ENCODE results near the gene BCAN. TPM values are rescaled to one million over a fixed set of nuclear protein-coding genes. Genes with fewer than 3 reads are reported as not detected.
A peak's percentile ranks its signal among the peaks of the same experiment; 100 is the strongest.

BCAN gene
- total RNA-seq, 1 donor from 2014 or later: 2.1 TPM

DNA sequence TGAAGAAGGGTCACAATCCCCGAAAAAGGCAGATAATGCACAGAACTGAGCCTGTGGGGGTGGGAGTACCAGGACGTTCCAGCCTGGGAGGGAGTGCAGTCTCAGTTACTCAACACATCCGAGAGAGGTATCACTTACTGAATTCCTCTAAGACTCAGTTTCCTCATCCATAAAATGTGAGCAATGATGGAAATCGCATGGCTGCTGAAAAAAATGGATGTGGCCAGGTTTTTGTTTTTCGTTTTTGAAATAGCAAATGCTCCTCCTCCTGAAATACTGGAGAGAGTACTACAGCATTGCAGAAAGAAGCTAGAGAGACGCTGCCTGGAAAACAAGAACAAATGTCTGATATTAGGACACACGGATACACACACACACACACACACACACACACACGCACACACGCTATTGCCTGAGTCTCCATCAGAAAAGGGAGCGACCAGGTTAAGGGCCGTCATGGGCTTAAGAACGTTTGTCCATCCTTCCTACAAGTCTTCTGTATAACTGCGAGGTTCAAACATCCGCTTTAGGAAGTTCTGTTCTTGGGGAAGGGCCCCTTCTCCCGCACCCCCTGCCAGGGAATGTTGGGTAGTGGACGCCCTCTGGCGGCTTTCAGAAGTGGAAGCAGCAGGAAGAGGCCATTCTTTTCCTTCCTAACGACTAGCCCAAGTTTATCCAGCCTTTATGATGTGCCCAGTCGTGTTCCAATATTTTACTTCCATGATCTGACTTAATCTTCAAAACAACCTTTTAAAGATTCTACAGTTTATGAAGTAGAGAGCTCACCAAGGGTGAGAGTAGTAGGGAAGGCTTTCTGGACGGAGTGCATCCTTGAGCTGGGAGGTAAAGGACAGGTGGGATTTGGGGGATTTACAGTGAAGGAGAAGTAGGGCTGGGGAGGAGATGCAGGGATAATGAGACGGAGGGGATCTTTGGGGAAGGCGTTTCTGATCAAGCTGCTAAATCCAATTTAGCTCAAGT lies 36.0 kb downstream of the BCAN start:
- peak; percentile 88 for DNase-seq

DNA sequence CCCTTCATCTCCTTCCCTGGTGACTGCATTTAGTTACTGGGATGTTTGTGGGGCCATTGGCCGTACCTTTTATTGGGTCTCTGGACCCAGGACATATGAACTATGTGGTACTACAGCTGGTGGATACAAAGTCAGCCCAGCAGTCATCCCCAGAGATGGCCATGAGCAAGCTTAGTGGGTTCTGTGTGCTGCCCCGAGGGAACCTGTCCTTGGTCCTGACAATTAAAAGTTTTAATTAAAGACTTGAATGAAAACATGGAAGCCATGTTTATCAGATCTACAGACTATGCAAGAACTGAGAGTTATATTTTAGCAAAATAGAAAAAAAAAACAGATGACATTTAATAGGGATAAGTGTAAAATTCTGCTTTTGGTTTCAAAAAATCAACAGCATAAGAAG lies 38.1 kb downstream of the BCAN start:
- DNase-seq: no peak

DNA sequence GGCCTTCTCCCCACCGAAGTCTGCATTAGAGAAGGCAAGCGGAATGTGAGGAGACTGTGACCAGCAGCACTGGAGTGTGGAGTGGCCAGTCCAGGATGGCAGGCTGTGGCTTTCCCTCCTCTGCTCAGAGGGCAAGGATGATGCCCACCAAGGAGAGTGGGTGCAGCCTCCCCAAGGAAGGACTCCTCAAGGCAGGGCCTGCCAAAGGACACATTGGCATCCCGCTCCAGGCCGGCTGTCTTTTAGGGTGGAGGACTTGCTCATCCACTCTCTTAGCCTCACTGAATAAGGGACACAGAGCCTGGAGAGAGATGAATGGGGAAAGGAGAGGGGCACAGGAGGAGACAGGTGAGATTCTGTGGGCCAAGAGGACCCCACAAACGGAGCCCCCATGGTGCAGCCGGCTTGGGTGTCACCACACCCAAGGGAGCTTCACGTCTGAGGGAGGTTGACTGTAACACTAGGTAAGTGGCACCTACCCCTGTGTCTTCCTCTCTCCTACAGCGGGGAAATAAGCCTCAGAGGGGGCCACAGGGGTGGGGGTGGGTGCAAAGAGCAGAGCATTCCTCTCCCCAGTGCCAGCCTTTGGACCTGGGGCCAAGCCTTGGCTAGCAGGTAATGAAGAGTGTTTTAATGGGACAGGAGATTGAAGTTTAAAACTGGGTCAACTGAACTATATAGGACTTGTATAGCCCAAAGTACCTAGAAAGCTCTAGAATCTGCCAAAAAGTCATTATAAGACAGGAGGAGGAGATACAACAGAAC lies 39.5 kb downstream of the BCAN start:
- no peak for DNase-seq

DNA sequence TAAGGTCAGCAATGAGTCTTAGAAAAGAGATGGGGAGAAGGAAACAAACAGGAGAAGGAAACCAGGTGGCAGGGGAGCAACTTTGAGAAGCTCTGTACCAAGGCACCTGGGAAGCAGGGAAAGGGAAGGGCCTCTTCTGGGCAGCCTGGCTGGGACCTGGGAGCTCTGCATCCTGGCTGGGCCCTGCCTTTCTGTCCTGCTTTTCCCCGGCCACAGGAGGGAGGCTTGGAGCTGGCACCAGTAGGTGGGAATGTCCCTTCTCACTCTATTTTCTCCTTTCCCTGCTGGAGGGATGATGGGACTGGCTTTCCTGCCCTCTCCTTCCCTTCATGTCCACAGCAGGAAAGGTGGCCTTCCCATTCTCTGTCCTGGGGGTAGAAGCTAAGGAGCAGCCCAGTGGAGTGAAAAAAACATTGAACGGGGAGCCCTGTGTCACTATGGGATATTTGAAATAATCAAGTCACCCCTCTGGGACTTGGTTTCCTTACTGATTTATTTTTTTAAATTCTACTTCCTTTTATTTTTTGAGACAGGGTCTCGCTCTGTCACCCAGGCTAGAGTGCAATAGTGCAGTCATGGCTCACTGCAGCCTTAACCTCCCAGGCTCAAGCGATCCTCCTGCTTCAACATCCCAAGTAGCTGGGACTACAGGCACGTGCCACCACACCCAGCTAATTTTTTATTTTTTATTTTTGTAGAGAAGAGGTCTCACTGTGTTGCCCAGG lies 40.4 kb downstream of the BCAN start:
- no peak for DNase-seq

DNA sequence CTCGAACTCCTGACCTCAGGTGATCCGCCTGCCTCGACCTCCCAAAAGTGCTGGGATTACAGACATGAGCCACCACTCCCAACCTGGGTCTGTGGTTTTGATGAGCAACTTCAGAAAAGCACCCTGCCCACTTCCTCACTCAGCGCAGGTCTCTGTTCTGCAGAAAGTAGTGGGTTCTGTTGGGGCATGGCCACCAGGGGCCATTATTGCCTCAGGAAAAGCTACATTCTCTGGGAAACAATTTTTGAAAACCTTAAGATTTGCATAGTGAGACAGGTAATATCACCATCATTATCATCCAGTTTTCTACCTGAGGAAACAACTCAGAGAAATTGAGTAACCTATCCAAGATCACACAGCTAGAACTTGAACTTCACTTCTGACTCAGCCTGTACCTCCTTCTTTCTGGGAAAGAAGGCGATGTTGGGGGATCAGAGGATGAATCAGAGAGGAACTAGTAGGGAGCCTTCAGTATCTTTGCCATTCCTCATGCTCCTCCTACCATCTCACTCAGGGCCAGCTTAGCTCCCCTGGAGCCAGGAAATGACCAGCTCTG lies 42.4 kb downstream of the BCAN start:
- no peak for DNase-seq

DNA sequence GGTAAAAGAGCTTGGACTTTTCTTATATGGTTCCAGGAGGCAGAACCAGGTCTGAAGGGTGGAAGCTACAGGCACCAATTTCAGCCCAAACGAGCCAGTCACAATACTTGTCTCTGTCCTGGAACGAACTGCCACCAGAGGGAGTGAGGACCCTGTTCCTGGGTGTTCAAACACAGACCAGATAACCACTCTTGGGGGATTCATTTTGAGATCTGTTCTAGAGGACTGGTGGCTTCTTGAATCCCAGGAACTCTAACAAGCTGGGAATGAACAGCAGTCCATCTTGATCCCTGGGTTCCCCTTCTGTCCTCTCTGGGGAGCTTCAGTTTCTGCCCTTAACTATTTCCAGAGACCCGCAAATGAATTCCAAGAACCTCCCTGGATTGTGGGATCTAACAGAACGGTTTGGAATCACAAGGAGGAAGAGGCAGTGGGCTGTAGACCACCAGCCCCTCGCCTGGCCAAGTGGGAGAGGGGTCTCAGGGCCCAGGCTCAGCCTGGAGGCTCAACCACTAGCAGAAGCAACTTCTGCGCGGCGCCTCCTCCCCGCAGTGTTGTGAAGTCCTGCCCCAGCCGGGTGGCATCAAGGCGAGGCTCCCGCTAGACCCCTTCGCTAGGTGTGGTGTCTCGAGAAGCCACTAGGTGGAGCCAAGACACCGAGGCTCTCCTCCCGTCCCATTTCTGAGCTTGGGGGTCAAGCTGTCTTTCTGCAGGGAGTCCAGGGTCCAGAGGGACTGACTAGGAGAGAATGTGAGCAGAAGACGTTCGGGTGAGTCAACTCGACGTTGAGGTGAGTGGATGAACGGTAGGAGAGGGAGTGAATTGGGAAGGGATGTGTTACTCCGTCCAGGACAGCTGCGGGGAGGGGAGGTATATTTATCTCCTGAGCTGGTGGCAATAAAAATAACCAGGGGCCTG lies 47.4 kb downstream of the BCAN start:
- DNase-seq: peak; percentile 76

DNA sequence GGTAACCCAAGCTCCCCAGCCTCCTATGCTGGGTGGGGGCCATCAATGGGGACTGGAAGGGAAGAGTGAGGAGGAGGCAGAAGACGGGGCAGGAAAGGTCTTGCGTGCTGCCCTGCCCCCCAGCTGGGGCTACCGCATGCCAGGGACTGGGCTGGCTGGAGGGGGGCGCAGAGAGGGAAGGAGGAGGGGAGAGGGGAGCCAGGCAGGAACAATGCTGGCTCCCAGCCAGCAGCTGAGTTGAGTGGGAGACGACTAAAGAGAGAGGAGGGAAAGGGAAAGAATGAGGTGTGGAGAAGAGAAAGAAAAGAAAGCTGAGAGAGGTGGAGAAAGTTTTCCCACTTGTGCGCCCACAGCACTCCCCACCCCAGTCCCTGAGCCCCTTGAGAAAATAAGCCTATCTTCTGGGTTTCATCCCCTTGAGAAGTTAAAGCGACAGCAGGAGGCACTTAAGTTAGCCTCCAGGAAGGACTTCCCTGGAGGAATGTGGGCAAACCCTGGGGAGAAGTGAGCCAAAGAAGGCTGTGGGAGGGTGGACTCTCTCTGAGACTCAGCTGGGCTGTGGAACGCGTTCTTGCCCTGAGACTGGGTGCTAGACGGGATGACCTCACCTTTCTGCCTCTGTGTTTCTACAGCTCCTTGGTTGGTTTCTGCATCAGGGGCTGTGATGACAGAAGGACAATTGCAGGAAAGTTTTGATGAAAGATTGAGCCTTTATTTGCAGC lies 48.2 kb downstream of the BCAN start:
- DNase-seq: no peak

DNA sequence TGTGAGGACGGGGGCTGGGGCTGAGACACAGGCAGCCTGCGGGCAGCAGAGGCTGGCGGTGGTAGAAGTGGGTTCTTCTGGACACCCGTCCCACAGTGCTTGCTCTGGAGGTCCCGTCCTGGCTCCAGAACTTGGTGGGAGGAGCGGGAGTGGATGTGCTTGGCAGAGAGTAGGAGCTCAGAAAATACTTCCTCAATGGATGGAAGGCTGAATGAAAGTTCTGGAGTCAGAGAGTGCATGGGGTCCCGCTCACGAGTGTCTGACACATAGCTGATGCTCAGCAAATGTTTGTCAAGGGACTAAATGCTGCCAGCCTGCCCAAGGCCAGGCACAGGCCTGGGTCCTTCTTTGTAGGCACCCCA lies 48.7 kb downstream of the BCAN start:
- DNase-seq: no peak

DNA sequence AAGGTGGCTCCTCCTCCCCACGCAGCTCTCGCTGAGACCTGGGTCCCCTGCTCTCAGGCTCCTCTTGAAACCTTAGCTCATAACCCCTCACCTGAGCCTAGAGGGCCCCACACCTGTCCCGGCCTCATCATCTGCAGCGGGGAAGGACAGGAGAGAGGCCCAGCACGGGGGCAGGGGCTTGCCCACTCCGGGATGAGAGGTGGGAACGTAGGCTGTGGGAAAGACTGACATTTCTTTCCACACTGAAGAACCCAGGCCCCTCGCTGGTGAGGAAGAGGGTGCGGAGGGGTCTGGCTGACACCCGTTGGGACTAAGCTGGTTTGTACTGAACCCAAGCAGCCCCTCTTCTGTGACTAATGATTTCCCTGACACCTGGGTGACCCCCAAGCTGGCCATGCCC lies 49.3 kb downstream of the BCAN start:
- DNase-seq: no peak

DNA sequence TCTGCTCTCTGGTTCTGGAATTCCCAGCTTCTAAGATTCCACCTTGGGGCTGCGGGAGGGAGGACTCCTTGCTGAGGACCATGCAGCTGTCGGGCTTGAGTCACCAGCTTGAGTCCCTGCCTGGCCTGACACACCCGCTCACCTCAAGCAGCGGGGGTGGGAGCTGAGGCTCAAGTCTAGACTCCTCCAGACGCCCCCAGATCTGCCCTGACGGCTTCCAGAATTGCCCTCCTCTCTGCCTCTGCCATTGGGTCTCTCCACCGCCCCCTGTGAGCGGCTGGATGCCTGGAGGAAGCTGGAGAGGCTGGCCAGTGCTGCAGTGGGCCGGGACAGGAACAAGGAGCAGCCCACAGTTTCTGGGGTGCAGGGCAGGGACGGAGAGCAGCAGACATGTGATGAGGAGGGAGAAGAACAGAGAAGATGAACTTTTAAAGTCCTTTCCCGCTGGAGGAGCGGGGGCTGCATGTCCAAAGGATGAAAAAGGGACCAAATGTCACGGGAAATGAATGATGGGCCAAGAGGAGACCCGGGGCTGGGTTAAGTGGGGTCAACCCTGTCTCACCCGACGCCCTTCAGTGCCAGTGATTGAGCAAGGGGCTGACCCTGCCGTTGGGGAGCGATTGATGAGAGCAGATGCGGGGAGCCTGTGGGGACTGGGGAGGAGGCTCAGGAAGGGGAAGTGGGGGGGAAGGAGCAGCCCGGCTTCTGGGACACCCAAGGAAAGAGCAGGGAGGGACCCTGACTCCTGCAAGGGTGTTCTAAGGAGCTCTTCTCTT lies 49.9 kb downstream of the BCAN start:
- DNase-seq: no peak

DNA sequence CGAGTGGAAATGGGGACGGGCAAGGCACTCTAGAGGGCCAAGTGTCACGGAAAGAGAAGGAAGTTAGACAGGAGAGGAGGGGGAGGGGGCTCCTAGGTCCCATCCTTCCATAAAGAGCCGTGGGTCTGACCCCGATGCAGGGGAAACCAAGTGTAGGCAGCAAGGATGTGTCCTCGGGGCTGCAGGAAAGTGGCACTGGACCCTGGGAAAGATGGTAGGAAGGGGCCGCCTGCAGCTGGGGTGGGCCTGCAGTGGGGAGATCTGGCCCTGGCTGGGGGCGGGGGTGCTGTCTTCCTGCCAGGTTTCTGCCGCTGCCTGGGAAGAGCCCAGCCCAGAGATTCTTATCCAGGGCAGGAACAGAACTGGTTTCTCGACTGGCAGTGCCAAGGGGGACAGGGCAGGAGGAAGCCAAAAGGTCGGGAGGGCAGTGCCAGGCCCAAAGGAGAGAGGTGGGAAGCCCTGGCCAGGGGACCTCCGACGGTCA lies 50.6 kb downstream of the BCAN start:
- no peak for DNase-seq

DNA sequence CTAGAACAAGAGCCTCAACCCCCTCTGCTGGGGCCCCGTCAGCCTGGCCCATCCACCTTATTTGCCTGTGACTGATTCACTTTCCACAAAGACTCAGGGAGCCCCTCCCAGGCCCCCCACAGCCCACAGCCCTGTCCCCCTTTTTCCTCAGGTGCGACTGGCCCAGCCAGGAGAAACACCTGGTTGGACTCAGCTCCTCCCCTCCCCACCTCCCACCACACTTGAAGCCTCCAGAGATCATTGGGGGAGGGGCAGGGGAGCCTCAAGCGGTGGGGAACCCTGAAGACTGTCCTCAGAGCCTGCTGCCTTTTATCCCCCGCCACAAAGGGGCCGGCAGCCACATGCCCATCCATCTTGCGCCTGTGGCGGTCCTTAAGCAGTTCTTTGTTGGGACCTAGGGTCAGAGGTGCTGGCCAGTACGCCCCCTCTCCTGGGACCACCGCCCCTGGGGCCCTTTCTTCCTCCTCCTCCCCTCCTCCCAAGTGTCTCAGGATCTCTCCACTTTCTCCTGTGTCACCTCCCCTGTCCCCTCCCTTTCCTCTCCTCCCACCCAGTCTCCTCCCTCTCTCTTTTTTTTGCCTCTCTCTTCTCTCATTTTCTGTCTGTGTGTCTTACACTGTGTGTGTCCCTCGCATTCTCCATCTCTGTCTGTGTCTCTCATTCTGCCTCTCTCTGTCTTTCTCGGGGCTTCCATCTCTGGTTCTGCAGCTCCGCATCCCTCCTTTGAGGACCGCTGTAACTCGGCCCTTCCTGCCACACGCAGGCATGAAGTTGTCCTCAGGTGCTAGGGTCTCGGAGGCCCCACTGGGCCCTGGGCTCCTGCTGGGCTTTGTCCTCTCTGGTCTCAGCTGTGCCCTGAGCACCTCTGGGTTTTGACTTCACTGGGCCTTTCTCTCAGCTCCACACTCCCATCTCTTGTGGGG lies 51.3 kb downstream of the BCAN start:
- no peak for DNase-seq

DNA sequence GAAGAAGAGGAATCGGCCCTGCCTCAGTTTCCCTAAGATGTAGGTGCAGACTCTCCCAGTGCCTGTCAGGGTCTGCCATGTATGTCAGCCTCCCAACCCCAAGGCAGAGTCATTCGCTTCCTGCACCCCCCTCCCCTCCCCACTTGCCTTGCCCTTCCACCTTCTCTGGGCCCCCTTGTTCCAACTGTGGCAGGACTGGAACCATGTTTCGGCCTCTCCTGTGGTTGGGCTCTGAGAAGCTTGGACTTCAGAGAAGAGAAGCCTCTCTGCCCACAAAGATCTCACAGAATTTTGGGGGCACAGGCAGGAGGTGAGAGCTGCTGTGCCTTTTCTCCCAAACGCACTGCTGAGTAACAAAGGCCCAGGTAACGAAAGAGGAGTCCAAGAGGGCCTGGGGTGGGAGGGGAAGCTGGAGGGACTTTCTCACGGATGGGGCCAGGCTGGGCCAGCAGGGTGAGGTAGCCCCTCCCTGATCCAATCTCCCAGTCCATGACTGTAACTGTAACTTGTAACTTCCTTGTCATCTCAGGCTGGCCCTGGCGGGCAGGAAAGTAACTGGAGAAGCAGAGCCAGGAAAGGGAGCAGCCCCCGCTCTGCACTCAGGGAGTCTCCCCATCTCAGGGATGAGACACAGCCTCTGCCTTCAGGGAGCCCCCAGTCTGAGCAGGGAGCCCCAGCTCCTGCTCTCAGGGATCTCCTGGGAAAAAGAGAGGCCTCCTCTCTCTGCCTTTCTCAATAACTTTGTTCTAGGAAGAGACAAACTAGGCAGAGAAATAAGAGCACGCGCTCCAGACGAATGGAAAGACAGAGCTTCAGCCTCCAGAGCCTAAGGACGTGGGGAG lies 52.2 kb downstream of the BCAN start:
- DNase-seq: no peak

DNA sequence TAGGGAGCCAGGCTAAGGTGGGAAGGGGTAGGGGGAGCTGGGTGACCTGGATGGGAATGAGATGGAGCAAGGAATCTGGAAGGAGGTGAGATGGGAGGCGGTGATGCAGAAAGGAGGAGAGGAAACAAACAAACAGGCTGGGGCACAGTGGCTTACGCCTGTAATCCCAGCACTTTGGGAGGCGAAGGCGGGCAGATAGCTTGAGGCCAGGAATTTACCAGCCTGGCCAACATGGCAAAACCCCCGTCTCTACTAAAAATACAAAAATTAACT lies 52.7 kb downstream of the BCAN start:
- no peak for DNase-seq

DNA sequence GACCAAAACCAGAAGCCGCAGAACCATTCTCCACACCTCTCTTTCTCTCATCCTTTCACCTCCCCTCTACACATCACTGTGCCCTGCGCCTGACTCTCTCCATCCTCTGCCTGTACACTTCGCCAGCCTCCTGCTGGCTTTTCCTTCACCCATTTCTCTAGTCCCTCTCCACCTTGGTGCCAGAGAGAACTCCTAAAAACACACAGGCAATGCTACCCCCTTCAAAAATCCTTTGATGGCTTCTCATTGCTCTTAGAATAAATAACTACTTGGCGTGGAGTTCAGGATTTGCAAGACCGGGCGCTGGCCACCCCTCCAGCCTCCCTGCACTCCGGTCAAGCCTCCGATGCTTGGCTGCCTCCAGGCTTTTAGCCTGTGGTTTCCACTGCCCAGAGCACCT lies 54.8 kb downstream of the BCAN start:
- no peak for DNase-seq

DNA sequence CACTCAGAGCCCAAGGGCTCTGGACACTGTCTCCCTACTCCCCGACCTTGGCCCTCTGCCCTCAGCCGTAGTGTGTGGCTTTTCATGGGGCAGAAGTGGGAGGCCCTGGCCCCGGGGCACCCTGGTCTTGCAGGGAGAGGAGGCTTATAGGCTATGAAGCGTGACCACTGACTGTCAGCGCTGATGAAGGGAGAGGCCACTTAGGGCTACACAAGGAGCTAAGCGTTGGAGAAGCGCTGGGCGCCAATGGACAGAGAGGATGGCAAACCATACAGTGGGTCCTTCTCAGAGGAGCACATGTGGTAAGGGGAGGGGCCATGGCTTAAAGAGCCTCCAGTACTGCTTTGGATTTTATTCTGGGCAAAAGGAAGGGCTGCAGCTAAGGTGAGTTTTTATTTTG lies 55.6 kb downstream of the BCAN start:
- no peak for DNase-seq

DNA sequence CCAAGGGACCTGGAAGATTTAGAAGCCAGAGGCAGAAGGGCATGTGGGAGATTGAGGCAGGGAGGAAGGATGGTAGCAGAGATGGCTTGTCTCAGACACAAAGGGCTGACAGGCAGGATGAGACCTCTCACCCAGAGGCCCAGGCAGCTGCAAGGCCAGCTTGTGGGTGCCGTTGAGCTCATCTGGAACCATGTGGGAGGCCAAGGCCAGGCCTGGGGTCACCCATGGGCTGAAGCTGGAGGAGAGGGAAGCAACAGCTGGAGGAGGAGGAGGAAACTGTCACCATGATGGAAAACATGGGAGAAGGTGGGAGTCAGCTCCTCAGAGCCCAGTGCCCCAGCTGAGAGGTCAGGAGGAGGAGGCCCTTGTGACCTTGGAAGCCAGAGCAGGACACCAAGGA lies 57.1 kb downstream of the BCAN start:
- DNase-seq: no peak

All from skin of body (tissue), 2 donors.